IMR-90 (cell line): ENCODE measurements around the gene HENMT1.

ENCODE experiments used
- CTCF ChIP-seq: conservative IDR thresholded peaks from 2 replicates; pipeline ENCODE4 v1.5.1; 2012; ENCODE audit warnings: mild to moderate bottlenecking, low read depth, low read length, improper control_type of control experiment
- FOS ChIP-seq: fragments of 150-350 bp; IDR thresholded peaks from 2 replicates; pipeline ENCODE4 v1.6.1; 2016; ENCODE audit warnings: low read depth, low read length
- POLR2A ChIP-seq: IDR thresholded peaks from 2 replicates; pipeline ENCODE4 v1.6.1; 2012; ENCODE audit warnings: mild to moderate bottlenecking, low read depth, low read length
- RAD21 ChIP-seq: IDR thresholded peaks from 2 replicates; pipeline ENCODE4 v1.6.1; 2012; ENCODE audit warnings: low read length, improper control_type of control experiment
- SMC3 ChIP-seq: fragments of 150-350 bp; IDR thresholded peaks from 2 replicates; pipeline ENCODE4 v1.6.1; 2016; ENCODE audit warnings: low read depth, mild to moderate bottlenecking, antibody characterized with exemption, low read length, moderate library complexity

- no peak for TF ChIP-seq CTCF
- TF ChIP-seq SMC3: no peak
- no peak for TF ChIP-seq RAD21
- TF ChIP-seq FOS: no peak
- no peak for TF ChIP-seq POLR2A
These were observed 40.4 kb upstream of the HENMT1 start for GRCh38 chr1:108701176-108701849.
